NK-92 (cell line): ENCODE results near the gene BDH1.

ENCODE experiments used
- DNase-seq: peaks from one replicate; lab custom pipeline; 2025; ENCODE audit not compliant: unreplicated experiment; lab: John Stamatoyannopoulos, UW

The BDH1 gene

GRCh38 chr3:197507541-197507940 is 48.2 kb downstream of the BDH1 start:
- DNase-seq = no peak

- DNase-seq = no peak
These were observed 48.7 kb downstream of the BDH1 start for GRCh38 chr3:197507081-197507480.

GRCh38 chr3:197505796-197506548 is 49.8 kb downstream of the BDH1 start:
- DNase-seq = no peak

GRCh38 chr3:197504641-197505121 is 51.1 kb downstream of the BDH1 start:
- no peak for DNase-seq

GRCh38 chr3:197504229-197504628 is 51.5 kb downstream of the BDH1 start:
- DNase-seq = no peak

GRCh38 chr3:197503652-197504051 is 52.1 kb downstream of the BDH1 start:
- no peak for DNase-seq

- DNase-seq = no peak
These were observed 53.7 kb downstream of the BDH1 start for GRCh38 chr3:197501879-197502620.

- no peak for DNase-seq
These were observed 54.3 kb downstream of the BDH1 start for GRCh38 chr3:197501496-197501878.

- no peak for DNase-seq
These were observed 55.0 kb downstream of the BDH1 start for GRCh38 chr3:197500812-197501211.

GRCh38 chr3:197499427-197499826 is 56.3 kb downstream of the BDH1 start:
- DNase-seq = no peak

- no peak for DNase-seq
These were observed 57.1 kb downstream of the BDH1 start for GRCh38 chr3:197498499-197499241.

- no peak for DNase-seq
These were observed 59.0 kb downstream of the BDH1 start for GRCh38 chr3:197496746-197497125.

- no peak for DNase-seq
These were observed 59.6 kb downstream of the BDH1 start for GRCh38 chr3:197495999-197496745.

GRCh38 chr3:197495499-197495898 is 60.3 kb downstream of the BDH1 start:
- no peak for DNase-seq

GRCh38 chr3:197495059-197495455 is 60.7 kb downstream of the BDH1 start:
- DNase-seq = no peak

GRCh38 chr3:197494366-197495058 is 61.3 kb downstream of the BDH1 start:
- DNase-seq = no peak

GRCh38 chr3:197493049-197493448 is 62.7 kb downstream of the BDH1 start:
- DNase-seq = no peak

- no peak for DNase-seq
These were observed 63.7 kb downstream of the BDH1 start for GRCh38 chr3:197491923-197492664.

GRCh38 chr3:197491478-197491877 is 64.3 kb downstream of the BDH1 start:
- DNase-seq = no peak
